Measurements from ENCODE around the gene SYNPO2.

The SYNPO2 gene

DNA sequence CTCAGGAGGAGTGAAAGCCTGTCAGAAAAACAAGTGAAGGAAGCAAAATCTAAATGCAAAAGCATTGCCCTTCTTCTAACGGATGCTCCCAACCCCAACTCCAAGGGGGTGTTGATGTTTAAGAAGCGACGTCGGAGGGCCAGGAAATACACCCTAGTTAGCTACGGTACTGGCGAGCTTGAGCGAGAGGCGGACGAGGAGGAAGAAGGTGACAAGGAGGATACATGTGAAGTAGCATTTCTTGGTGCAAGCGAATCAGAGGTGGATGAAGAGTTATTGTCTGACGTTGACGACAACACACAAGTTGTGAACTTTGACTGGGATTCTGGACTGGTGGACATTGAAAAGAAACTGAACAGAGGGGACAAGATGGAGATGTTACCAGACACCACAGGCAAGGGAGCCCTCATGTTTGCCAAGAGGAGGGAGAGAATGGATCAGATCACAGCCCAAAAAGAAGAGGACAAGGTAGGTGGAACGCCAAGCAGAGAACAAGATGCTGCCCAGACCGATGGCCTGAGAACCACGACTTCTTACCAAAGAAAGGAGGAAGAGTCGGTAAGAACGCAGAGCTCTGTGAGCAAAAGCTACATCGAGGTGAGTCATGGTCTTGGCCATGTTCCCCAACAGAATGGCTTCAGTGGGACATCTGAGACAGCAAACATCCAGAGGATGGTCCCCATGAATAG lies 141.3 kb downstream of the SYNPO2 start:
- no peak for DNase-seq (ENCODE audit: low read depth)
- no peak overlapping the region for H3K4me3 ChIP-seq (ENCODE audit: control insufficient read depth, low read depth, low read length)
- TF ChIP-seq, protein P1, sequence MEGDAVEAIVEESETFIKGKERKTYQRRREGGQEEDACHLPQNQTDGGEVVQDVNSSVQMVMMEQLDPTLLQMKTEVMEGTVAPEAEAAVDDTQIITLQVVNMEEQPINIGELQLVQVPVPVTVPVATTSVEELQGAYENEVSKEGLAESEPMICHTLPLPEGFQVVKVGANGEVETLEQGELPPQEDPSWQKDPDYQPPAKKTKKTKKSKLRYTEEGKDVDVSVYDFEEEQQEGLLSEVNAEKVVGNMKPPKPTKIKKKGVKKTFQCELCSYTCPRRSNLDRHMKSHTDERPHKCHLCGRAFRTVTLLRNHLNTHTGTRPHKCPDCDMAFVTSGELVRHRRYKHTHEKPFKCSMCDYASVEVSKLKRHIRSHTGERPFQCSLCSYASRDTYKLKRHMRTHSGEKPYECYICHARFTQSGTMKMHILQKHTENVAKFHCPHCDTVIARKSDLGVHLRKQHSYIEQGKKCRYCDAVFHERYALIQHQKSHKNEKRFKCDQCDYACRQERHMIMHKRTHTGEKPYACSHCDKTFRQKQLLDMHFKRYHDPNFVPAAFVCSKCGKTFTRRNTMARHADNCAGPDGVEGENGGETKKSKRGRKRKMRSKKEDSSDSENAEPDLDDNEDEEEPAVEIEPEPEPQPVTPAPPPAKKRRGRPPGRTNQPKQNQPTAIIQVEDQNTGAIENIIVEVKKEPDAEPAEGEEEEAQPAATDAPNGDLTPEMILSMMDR (IDR thresholded peaks at IDR 0.05; ENCODE audit: control insufficient read depth, insufficient read depth, low read depth, low read length, missing control alignments): no peak

DNA sequence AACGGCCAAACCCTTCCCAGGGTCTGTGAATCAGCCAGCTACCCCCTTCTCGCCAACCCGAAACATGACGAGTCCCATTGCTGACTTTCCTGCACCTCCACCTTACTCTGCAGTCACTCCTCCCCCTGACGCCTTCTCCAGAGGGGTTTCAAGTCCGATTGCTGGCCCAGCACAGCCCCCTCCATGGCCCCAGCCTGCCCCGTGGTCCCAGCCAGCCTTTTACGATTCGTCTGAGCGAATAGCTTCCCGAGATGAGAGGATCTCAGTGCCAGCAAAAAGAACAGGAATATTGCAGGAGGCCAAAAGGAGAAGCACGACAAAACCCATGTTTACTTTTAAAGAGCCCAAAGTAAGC lies 141.9 kb downstream of the SYNPO2 start:
- no peak overlapping the region for H3K4me3 ChIP-seq (ENCODE audit: control insufficient read depth, low read depth, low read length)
- DNase-seq (ENCODE audit: low read depth): no peak
- TF ChIP-seq, protein P1 (IDR thresholded peaks at IDR 0.05; ENCODE audit: control insufficient read depth, insufficient read depth, low read depth, low read length, missing control alignments): no peak

DNA sequence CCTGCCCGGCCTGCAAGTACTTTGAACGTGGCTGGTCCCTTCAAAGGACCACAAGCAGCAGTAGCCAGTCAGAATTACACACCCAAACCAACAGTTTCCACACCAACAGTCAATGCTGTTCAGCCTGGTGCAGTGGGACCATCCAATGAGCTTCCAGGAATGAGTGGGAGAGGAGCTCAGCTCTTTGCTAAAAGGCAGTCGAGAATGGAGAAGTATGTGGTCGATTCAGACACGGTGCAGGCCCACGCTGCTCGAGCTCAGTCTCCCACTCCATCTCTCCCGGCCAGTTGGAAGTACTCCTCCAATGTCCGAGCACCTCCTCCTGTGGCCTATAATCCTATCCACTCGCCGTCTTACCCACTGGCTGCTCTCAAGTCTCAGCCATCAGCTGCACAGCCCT lies 142.6 kb downstream of the SYNPO2 start:
- no peak for DNase-seq (ENCODE audit: low read depth)
- no peak overlapping the region for H3K4me3 ChIP-seq (ENCODE audit: control insufficient read depth, low read depth, low read length)
- TF ChIP-seq, protein P1 (IDR thresholded peaks at IDR 0.05; ENCODE audit: control insufficient read depth, insufficient read depth, low read depth, low read length, missing control alignments): no peak

DNA sequence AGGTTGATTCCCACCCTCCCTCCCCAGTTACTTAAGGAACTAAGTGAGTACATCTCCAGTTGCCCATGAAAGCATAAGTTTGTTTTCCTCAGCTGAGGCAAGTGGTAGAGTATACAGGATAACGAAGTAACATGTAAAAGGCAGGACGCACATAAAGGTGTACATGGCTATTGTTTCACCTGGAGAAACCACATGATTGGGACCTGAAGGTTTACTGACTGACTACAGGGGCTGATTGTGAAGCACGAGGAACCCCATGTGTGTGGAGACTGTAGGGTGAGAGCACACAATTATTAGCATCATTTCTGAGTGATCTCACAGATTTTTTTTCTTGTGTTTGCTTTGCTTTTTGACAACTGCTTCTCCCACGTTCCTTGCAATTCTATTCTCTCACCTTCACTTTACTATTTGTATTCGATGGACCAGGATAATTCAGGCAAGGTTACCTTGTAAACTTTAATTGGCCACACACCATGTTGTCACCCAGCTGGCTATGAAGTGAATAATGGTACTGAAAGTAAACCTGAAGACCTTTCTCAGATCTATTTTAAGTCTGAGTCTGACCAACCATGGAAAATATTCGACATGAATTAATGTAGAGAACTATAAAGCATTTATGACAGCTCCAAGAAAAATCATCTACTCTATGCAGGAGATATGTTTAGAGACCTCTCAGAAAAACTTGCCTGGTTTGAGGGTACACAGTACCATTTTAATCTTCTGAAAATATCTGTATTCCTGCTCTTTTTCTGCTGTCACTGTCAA lies 144.4 kb downstream of the SYNPO2 start:
- DNase-seq (ENCODE audit: low read depth): no peak
- no peak overlapping the region for H3K4me3 ChIP-seq (ENCODE audit: control insufficient read depth, low read depth, low read length)
- TF ChIP-seq, protein P1 (IDR thresholded peaks at IDR 0.05; ENCODE audit: control insufficient read depth, insufficient read depth, low read depth, low read length, missing control alignments): no peak

DNA sequence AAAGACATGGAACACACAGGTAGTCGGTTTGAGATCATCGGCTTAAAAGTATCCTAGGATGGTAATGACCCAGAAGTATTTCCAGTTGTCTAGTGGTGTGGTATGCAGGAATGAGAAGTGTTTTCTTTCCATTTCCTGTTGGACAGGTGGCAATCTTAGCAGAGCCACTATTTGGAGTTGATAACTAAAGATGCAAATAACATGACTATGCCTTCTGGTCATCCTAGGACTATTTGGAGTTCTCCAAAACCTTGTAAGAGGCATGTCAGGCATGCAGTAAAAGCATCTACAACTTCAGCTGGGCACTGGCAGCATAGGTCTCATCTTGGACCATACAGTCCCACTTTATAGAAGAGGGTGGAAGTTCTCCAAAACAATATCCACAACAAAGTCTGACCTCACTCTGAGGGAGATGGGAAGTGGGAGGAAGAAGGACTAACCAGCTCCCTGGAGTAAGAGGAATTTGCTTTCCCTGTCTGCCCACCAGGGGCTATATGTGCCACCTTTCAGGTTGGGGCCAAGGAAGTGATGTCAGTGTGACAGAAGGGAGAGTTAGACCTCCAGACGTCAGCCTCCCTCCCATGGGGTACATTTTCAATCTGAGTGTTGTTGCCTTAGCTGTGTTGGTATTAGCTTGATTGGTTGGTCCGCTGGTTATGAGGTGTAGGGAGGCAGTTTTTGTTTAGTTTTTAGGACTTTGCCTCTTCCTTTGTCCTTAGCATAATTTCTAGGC lies 145.8 kb downstream of the SYNPO2 start:
- TF ChIP-seq, protein P1 (IDR thresholded peaks at IDR 0.05; ENCODE audit: control insufficient read depth, insufficient read depth, low read depth, low read length, missing control alignments): no peak
- DNase-seq (ENCODE audit: low read depth): no peak
- H3K4me3 ChIP-seq (ENCODE audit: control insufficient read depth, low read depth, low read length): no peak overlapping the region

DNA sequence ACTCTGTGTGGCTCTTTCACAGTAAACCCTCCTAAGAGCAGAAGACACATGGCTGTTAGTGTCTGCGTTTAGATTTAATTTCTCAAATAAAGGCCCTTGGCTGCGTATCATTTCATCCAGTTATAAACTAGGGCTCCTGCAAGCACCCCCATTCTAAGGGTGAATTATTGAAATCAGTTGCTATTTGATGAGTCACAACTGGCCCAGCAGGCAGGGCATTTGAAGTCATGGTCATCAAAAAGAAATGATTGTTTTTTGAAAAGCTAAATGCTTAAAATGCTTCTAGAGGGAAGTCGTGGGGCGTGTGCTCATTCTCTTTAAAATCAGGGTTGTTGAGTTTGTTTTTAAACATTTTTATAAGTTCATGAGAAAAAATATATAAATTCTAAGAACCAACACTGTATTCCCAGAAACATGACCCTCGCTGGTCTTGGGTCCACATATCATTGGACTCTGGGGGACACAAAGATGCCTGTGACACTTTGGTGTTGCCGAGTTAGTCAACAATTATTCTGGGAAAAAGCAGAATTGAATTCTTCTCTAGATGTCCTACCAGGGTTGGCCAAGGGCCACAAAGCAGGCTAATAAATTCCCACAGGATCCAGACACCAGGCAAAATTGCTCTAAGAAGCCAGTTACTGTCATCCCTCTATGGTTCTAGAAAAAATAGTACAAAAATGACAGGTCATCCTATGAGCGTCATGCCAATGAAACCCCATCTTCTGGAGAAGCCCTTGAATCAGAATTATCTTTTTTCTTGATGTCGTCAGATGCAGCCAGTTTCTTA lies 147.5 kb downstream of the SYNPO2 start:
- TF ChIP-seq, protein P1 (IDR thresholded peaks at IDR 0.05; ENCODE audit: control insufficient read depth, insufficient read depth, low read depth, low read length, missing control alignments): no peak
- no peak for DNase-seq (ENCODE audit: low read depth)
- H3K4me3 ChIP-seq (ENCODE audit: control insufficient read depth, low read depth, low read length): no peak overlapping the region

Measured in AG09309 (cell line).